ENCODE results near the gene RNPEP. TPM values are rescaled to one million over a fixed set of nuclear protein-coding genes. Genes with fewer than 3 reads are reported as not detected.

The RNPEP gene
- total and polyA plus RNA-seq, 2 of the 8 experiments (the other 6 are each of a cell fraction or from before 2014, with no cell fraction given): 34.1 to 51.1 TPM

GRCh38 chr1:201938440-201939035 lies 43.9 kb upstream of the RNPEP start:
- H3K27me3 ChIP-seq (replicated peaks in 1 of 4; ENCODE audit: control insufficient read depth in 3 of 4, extremely low read depth in 1 of 4, insufficient read depth in 3 of 4, low read length in 3 of 4): no peaks in the 10 kb centered on the region
- no peak for TF ChIP-seq KDM1A (IDR thresholded peaks at IDR 0.05; ENCODE audit: borderline replicate concordance, low read length)
- no peaks in the 10 kb centered on the region for H3K79me1 ChIP-seq (ENCODE audit: low read depth, low read length)
- no peak overlapping the region for H3K18ac ChIP-seq (ENCODE audit: extremely low read depth, low read length)
- CTCF ChIA-PET (ENCODE audit: partially characterized antibody): interaction anchor here (0.9 to 2.1 kb wide), 7 partner anchors 7 to 212 kb away, joined by 3 to 10 read pairs (median 5); partner anchors contain the start of gene LMOD1
- H3K27ac ChIP-seq (ENCODE audit: low read depth, low read length): no peak overlapping the region
- no peak overlapping the region for H3K4ac ChIP-seq (replicated peaks; ENCODE audit: insufficient read length, low read depth, low read length)
- H2BK120ac ChIP-seq (replicated peaks; ENCODE audit: low read depth, low read length): no peak overlapping the region
- H2BK5ac ChIP-seq (ENCODE audit: low read depth, low read length): no peak overlapping the region
- H3K14ac ChIP-seq (ENCODE audit: insufficient read length): no peak overlapping the region
- DNase-seq (ENCODE audit: low read depth in 1 of 2, low spot score in 2 of 2) (no peak), FAIRE-seq (no peak)
- H4K20me1 ChIP-seq (replicated peaks in 1 of 2; ENCODE audit: control insufficient read depth in 1 of 2, insufficient read depth in 2 of 2, low read length in 2 of 2): no peaks in the 10 kb centered on the region
- POLR2A ChIA-PET (ENCODE audit: partially characterized antibody): interaction anchor here (0.9 to 1.3 kb wide), 3 partner anchors 11 to 43 kb away, joined by 3 read pairs; no protein-coding TSS in a partner anchor
- H3K4me1 ChIP-seq (replicated peaks in 1 of 4; ENCODE audit: control insufficient read depth in 3 of 4, insufficient read depth in 4 of 4, low read length in 3 of 4): peaks cover 4 to 7% (median 4%) of the 10 kb centered on the region in 4 experiments; a peak in 5 of 7 replicates
- no peak overlapping the region for H3K9ac ChIP-seq (replicated peaks in 1 of 4; ENCODE audit: extremely low read depth in 1 of 4, low read depth in 3 of 4, low read length in 3 of 4)
- no peak overlapping the region for H3K23ac ChIP-seq (ENCODE audit: insufficient read length)
- H3K4me2 ChIP-seq (ENCODE audit: insufficient read depth in 1 of 2, low read depth in 2 of 2, low read length in 2 of 2): no peak overlapping the region
- no peaks in the 10 kb centered on the region; the same call in 1 of the 2 replicates for H3K23me2 ChIP-seq (ENCODE audit: low read depth, low read length)
- 77% methylated on average over 4 of the region's 4 CpGs; no CpG with 5 or more reads in 1 of the 2 experiments for WGBS, 2 experiments (ENCODE audit: extremely low coverage in 1 of 2, insufficient coverage in 1 of 2, insufficient read length in 1 of 2, insufficient replicate concordance in 2 of 2, low coverage in 1 of 2, low lambda C conversion rate in 2 of 2, missing lambda C conversion rate in 1 of 2)
- no peak overlapping the region for H2BK20ac ChIP-seq (ENCODE audit: low read length)
- no peak overlapping the region for H4K8ac ChIP-seq (ENCODE audit: extremely low read depth, insufficient read depth, low read length)
- no peak overlapping the region for H3K56ac ChIP-seq (replicated peaks; ENCODE audit: insufficient read length, low read depth, low read length)
- H2AK5ac ChIP-seq (ENCODE audit: low read depth, low read length): no peak overlapping the region
- H2BK15ac ChIP-seq (ENCODE audit: low read length): no peak overlapping the region; the same call in 1 of the 2 replicates
- no peaks in the 10 kb centered on the region for H3K79me2 ChIP-seq (ENCODE audit: control insufficient read depth in 1 of 2, insufficient read depth in 2 of 2, low read length in 2 of 2)
- no peak overlapping the region for H3K4me3 ChIP-seq (ENCODE audit: extremely low read depth in 1 of 4, insufficient read depth in 2 of 4, low read depth in 3 of 4, low read length in 4 of 4)
- no peak overlapping the region for H4K91ac ChIP-seq (replicated peaks; ENCODE audit: insufficient read length, low read length)
- H2AFZ ChIP-seq (ENCODE audit: low read length): no peak overlapping the region
- H3K9me3 ChIP-seq (ENCODE audit: insufficient read depth in 2 of 2, low read depth in 1 of 2, low read length in 1 of 2): no peaks in the 10 kb centered on the region
- no peaks in the 10 kb centered on the region for H3K36me3 ChIP-seq (ENCODE audit: control insufficient read depth in 2 of 4, insufficient read depth in 4 of 4, low read length in 3 of 4)
- H4K5ac ChIP-seq (ENCODE audit: insufficient read length, low read depth, low read length): no peak overlapping the region
- no peak overlapping the region for H2BK12ac ChIP-seq (ENCODE audit: low read depth, low read length)
